Activated T-cell treated with anti-CD3 and anti-CD28 coated beads for 1 hour (primary cell): ENCODE results near the gene TANC1.

Source experiments
- DNase-seq: peaks from one replicate; pipeline ENCODE4 v3.0.0-alpha.2; 2020; ENCODE audit warnings: low read depth

The TANC1 gene

DNA sequence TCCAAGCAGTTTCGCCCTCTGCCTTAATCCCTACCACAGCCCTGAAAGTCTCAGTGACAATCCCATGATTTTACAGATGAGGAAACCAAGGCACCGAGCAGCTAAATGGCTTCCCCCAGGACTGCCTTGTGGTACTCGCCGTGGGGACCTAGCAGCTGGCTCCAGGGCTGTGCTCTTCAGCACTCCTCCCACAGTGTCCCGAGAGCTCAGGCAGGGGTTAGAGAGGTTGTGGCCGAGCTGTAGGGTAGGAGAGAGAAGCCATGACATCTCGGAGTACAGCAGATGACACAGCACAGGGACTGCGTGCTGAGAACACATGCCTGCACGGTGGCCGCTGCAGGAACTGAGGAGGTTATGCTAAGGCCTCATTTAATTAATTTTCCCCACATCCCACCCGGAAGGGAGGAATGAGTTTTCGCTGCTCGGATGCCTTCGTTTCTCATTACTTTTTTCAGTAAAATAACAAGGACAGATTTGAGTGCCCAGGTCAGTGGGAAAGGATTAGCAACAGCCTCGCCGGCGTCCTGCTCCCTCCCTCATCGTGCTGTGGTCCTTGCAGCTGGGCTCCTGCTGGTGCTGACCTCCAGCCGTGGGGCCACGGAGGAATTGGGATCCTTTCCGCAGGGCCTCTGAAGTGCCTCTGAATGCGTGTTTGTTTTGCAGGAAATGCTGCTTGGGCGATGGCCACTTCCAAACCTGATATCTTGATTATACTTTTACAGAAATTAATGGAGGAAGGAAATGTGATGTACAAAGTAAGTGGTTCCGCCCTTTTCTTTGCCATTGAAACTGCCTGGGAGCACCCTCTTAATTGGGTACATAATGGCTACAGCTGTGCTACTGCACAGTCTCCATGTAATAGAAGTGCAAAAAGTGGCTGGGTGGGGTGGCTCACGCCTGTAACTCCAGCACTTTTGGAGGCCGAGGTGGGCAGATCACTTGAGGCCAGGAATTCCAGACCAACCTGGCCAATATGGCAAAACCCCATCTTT is 256.9 kb downstream of the TANC1 start:
- no peak for DNase-seq

DNA sequence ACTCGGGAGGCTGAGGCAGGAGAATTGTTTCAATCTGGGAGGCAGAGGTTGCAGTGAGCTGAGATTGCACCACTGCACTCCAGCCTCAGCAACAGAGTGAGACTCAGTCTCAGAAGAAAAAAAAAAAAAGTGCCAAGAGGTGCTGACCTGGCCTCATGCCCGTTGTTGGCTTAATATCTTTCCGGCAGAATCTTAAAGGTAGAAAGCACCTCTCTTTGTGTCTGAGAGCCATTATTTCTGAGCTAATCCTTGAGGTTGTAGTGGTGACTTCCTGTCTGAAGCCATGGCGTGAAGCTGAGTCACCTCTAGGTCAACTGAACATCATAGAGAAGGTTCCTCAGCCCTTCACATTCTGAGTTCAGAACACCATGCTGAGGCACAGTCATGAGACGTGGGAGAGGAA is 257.6 kb downstream of the TANC1 start:
- no peak for DNase-seq

DNA sequence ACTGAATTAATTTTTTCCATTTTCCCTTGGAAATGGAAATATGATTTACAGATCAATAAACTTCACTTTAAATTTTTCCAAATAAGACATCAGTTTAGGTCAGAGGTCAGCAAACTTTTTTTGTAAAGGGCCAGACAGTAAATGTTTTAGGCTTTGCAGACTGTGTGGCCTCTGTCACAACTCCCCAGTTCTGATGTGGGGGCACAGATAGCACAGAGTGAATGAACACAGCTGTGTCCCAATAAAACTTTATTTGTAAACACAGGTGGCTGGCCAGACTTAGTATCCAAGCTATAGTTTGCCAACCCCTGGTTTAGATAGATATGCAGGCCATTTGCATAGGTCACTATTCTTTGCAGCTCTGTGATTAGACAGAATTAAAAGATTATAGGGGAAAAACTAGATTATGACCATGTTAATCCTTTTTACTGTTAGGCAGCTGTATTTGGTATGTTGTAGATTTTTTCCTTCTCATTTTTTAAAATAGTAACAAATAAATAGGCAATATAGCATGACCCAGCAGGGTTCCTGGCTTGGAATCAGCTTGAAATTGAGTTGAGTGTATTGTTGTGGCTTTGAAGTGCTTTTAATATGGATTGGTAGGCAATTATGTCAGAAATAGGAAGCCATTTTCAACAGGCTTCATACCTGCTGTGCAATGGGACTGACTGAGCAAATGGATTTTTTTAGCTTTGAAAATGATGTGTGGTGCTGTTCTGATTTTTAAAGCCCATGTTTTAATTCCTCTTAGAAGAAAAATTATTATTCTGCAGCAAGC is 258.4 kb downstream of the TANC1 start:
- no peak for DNase-seq

DNA sequence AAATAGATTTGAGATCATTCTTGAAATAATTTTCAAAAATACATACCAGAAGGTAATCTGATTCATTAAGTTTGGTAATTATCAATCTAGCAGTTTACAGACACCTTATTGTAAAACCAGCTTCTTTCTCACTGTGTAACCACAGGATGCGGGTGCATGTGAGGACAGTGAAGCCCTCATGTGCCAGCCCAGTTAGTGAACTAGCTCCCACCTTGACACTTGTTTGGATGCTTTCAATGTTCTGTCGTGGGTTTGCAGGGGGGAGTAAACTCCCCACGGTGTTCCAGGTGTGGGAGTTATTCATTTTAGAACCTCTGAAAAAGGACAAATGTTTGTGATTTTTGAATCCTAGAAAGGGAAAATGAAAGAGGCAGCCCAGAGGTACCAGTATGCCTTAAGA is 259.0 kb downstream of the TANC1 start:
- DNase-seq, result no peak

DNA sequence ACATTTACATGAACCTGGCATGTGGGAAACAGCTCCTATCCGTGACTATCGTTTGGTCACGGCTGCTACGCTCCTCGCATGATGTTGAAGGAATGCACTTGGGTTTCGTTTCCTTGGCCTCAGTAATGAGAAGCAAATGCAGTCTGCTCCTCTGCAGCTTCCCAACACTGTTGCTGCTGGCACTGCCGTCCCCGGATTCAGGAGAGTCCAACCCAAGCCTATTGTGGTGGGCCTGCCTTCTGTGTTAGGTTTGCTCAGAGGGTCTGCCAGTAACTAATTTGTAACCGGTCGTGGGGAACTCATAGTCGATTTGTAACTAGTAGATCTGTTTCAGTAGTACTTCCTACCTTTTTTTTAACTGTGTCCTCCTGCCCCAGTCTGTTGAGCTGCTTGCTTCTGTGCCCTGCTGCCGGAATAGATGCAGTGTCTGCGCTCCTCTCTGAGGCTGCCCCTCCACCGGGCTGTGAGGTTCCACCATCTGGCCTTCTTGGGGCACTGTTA is 259.7 kb downstream of the TANC1 start:
- DNase-seq, result no peak

DNA sequence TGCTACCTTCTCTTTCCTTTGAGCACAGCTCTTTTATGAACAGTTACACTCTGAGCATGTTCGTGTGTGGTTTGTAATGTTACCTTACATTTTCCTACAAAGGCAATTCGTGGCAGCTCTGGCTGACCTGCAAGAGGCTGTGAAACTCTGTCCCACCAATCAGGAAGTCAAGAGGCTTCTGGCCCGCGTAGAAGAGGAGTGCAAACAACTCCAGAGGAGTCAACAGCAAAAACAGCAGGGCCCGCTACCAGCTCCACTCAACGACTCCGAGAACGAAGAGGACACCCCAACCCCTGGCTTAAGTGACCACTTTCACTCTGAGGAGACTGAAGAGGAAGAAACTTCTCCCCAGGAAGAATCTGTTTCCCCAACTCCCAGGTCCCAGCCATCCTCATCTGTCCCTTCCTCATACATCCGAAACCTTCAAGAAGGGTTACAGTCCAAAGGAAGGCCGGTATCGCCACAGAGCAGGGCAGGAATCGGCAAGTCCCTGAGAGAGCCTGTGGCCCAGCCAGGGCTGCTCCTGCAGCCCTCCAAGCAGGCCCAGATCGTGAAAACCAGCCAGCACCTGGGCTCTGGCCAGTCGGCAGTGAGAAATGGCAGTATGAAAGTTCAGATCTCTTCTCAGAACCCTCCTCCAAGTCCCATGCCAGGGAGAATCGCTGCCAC is 261.2 kb downstream of the TANC1 start:
- no peak for DNase-seq

DNA sequence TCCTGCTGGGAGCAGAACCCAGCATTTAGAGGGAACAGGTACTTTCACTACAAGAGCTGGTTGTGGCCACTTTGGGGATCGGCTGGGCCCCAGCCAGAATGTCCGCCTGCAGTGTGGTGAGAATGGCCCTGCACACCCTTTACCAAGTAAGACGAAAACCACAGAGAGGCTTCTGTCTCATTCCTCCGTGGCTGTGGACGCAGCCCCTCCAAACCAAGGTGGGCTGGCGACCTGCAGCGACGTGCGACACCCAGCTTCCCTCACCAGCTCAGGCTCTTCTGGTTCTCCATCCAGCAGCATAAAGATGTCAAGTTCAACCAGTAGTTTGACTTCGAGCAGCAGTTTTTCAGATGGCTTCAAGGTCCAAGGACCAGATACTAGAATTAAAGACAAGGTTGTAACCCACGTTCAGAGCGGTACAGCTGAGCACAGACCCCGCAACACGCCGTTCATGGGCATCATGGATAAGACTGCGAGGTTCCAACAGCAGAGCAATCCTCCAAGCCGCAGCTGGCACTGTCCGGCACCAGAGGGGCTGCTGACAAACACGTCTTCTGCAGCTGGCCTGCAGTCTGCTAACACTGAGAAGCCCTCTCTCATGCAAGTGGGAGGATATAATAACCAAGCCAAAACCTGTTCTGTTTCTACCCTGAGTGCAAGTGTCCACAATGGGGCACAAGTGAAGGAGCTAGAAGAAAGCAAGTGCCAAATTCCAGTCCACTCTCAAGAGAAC is 261.9 kb downstream of the TANC1 start:
- DNase-seq, result no peak

DNA sequence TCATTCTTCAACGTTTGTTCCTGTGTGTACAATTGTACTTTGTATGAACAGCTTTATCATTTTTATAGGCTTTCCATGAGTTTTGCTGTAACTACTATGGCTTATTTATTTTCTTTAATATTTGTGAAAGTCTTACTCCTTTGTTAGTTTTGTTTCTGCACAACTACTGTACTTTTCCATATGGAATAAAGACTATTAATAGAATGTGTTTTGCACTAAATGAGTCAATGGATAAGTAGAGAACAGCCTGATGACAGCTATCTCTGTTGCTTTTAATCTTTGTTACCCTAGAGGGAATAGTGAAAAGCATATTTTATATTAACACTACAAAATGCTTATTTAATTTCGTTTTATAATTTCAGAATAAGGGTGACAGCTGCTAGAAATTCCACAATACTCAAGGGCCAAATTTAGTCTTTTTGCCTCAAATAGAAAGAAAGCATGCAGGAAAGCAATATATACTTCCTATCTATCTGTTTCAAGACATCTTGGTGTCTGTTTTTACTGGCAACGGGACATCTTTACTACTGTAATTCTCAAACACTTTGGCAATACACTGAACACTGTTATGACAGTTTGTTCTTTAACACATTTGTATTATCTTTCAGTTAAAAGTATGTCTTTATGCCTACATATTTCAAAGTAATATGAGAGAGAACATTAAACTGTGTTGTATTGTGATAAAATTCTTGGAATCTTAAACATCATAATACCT is 264.2 kb downstream of the TANC1 start:
- no peak for DNase-seq

DNA sequence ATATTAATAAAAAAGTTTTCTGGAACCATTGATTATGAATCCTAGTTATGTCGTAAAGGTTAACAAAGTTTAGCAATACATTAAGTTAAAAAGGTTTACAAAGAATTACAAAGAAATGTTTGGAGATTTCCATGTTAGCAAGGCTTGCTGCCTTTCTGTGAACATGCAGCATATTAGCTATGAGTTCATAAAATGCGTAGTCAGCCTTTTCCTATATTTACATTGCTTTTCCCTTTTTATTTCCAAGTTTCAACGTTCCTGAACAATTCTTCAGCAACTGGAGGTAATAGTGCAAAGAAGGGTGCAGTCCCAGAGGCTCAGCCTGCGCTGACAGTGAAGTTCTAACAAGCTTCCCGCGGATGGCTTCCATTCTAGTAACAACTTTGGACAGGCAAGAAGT is 266.4 kb downstream of the TANC1 start:
- no peak for DNase-seq

DNA sequence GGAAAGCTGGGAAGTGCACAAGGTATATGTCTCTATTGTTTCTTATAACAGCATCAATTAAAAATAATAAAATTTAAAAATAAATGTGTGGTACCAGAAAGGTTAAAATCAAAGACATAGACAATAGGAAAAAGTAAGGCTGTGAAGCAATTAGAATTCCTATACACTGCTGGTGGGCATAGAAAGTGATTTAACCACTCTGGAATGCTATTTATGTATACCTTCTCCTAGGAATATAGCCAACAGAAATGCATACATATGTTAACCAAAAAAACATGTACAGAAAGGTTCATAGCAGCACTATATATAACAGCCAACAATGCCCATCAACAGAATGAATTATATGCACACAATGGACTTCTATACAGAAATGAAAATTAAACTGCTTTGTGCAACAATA is 275.1 kb downstream of the TANC1 start:
- no peak for DNase-seq

DNA sequence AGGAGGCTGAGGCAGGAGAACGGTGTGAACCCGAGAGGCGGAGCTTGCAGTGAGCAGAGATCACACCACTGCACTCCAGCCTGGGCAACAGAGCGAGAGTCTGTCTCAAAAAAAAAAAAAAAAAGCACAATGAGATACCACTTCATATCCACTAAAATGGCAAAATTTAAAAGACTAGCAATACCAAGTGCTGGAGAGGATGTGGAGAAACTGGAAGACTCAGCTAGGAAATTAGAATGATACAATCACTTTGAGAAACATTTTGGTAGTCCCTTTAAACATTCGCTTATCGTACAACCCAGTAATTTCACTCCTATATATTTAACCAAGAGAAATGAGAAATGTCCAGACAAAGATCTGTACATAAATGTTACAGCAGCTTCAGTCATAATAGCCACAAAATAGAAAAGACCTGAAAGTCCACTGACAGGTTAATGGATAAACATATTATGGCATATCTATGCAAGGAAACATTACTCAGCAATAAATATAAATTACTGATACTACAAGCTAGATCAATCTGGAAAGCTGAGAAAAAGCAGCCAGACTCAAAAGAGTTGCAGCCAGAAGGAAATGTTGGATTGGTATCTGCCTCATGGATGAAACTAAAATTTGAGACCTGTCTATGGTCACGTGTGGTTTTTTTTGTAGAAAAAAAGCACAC is 278.0 kb downstream of the TANC1 start:
- no peak for DNase-seq

DNA sequence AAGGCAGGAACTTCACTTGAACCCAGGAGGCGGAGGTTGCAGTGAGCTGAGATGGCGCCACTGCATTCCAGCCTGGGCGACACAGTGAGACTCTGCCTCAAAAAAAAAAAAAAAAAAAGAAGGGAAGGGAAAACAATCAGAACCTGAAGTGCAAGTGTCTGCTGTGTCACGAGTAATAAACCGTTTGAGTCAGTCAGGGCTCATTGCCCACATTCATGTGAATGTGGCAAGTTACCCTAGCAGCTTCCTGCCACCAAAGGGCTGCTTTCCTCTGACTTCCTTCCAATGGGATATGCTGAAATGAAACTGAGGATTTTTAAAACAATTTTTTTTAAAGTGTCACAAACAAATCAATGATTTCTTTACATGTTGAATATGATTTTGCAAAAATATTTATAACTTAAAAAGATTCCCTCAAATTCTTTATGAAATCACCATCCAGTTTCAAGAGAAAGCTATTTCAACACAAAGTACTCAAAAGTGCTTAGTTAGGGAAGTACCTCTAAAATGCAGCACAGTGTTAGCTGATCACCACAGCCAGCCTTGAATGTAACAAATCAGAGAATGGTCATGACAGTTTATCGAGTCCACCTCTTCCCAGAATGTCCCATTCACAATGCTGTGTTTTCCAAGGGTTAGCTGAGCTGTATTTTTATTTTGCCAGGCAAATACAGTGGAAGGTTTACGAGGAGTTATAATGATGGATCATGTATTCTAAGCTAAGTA is 281.7 kb downstream of the TANC1 start:
- DNase-seq, result no peak

DNA sequence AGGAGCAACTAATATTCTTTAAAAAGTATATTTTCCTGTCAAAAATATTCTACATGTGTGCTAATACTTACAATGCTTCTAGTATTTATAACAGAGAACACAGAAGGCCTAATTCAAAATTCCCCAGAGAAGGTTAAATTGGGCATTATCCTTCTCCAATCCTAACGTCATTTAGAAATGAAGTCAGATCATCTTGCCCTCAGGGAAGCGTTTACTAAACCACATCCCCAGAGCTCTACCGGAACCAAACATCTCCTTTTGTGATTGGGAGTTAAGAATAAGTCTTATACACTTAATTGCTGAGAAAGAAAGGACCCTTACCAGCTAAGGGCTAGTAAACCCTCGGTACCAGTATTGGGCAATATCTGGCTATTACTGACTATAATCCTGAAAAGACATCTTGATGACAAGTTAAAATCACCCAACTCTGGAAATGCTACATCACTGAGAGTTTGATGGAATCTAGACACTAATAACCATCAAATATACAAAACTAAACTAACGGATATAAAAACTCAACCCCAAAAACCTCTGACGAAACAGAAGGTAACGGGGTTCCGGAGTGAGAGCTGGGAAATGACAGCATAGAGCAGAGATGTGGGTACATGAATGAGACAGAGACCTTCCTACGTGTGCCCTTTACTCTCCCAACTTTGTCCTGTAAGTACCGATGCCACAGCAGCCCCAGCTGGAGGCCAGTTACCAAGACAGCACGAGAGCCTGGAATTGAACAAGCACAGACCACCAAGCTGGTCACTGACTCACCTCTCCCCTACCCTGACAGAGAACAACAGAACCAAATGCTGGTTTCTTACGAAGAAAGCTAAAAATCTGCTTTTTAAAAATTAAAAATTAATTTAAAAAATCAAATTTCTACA is 283.1 kb downstream of the TANC1 start:
- no peak for DNase-seq

DNA sequence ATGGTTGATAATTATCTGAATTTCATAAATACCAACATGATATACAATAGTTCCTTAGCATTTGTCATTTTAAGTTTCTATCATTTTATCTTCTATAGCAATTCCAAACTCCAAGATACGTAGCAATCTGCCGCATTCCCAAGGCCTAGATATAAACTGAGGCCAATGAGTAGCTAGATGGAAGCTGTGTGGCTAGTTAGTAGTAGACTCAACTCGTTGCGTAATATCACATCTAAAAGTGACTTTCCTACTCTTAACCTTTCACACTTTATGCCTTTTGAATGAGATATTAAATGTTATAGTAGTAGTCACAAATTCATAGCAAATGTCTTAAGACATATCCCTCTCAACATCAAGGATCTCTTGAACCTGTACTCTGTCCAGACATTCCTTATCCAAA is 284.5 kb downstream of the TANC1 start:
- no peak for DNase-seq

DNA sequence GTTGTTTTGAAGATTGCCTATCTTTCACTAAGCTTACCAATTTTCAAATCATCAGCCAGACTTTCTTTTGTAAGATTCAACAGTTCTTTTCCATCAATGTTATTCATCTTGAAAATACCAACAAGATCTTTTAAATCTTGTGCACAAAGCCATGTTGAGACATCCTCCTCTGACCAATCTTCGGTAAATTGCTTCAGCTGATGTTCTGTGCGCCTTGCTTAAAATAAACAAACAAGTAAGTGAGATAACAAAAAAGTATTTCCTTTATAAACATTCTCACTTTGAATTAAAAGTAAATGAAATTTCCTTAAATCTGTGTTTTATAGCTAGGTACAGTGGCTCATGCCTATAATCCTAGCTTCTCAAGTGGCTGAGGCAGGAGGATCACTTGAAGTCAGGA is 287.7 kb downstream of the TANC1 start:
- no peak for DNase-seq

DNA sequence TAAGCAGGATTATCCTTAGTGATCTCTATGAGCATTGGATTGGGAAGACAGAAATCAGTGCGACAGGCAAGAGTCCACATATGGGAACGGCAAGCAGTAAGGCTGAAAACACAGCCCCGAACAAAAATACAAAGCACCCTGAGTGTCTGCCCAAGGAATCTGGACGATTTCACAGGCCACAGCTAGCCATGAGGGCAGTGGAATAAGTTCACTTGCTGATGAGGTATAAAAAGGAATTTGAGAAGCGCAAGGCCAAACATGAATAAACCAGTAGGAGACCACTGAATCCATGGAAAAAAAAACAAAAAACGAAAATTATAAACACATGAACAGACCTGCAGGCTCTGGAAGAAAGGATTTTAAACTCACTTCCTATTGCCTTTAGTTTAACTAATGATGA is 293.8 kb downstream of the TANC1 start:
- DNase-seq, result no peak

DNA sequence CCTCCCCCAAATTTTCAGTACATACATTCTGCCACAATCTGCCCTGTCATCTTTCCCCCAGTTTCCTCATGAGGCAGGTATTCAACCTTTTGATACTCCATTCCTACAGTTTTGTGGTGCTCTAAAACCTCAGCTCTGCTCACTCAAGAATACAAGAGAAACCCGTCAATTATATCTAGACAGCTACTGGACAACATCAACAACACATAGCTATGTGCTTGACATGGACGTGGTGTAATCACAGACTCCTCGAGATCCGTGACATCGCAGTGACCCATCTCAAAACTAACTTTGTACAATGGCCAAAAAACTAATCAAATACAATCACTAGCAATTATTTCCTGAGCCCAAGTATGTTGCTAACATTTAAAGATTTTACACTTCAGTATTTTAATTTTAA is 294.5 kb downstream of the TANC1 start:
- no peak for DNase-seq

DNA sequence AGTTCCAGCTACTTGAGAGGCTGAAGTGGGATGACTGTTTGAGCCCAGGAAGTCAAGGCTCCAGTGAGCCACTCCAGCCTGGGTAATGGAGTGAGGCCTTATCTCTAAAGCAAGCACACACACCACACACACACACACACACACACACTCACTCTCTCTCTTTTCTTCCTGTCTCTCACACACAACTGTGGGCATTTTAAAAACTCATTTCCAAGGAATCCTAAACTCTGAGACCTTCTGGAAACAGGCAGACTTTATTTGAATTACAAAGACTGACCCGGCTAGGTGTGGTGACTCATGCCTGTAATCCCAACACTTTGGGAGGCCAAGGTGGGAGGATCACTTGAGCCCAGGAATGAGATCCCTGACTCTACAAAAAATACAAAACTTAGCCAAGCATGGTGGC is 296.7 kb downstream of the TANC1 start:
- no peak for DNase-seq

DNA sequence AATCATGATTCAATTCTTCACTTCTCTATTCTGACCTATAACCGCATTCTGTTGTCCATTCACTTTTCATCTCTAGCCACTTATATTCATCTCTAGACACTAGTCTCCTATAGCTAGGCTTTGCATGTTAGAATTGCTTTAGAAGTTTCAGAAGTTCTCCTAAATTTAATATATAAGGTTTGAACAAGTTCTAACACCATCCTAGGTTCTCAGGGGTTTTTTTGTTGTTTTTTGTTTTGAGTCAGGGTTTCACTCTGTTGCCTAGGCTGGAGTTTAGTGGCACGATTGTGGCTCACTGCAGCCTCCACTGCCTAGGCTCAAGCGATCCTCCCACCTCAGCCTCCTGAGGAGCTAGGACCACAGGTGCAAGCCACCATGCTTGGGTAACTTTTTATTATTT is 298.1 kb downstream of the TANC1 start:
- DNase-seq, result no peak
